ENCODE results near the gene MAJIN.

- TF ChIP-seq CTCF (conservative IDR thresholded peaks at IDR 0.05; ENCODE audit: low read length), result no peak
- no peak for TF ChIP-seq EZH2phosphoT487 (IDR thresholded peaks at IDR 0.05; ENCODE audit: borderline replicate concordance, low read depth, low read length)
Observed at GRCh38 chr11:64923151-64923661, 48.7 kb downstream of the MAJIN start.
